ENCODE data around the gene SRL. TPM values are rescaled to one million over a fixed set of nuclear protein-coding genes. Genes with fewer than 3 reads are reported as not detected.

SRL gene
- total RNA-seq, 1 experiment from 2014 or later: 0.11 TPM

- H3K4me3 Mint-ChIP-seq: no peak overlapping the region
- ChIA-PET CTCF (interaction anchor here (1.8 kb wide), 1 partner anchor 48 kb away, joined by 9 read pairs; no protein-coding TSS in a partner anchor), POLR2A (no interaction called here)
- no peak overlapping the region for H3K27ac Mint-ChIP-seq
- DNase-seq (ENCODE audit: low spot score): no peak
- no peaks in the 10 kb centered on the region for H3K4me1 Mint-ChIP-seq
- no peaks in the 10 kb centered on the region for H3K27me3 Mint-ChIP-seq (ENCODE audit: low read depth)
- no peak for ATAC-seq
- no peak for TF ChIP-seq ATF1 (CRISPR knock-in tag; IDR thresholded peaks at IDR 0.05)
- no peak for TF ChIP-seq IRF1 (CRISPR knock-in tag; IDR thresholded peaks at IDR 0.05)
- no peak for TF ChIP-seq NR1H2 (CRISPR knock-in tag; IDR thresholded peaks at IDR 0.05)
- no peak for TF ChIP-seq USF1 (CRISPR knock-in tag; IDR thresholded peaks at IDR 0.05)
- TF ChIP-seq TP53 (CRISPR knock-in tag; IDR thresholded peaks at IDR 0.05): no peak
- no peak for TF ChIP-seq ZNF512 (CRISPR knock-in tag; IDR thresholded peaks at IDR 0.05; ENCODE audit: borderline replicate concordance)
- no peak for TF ChIP-seq RELA (CRISPR knock-in tag; IDR thresholded peaks at IDR 0.05; ENCODE audit: borderline replicate concordance)
- no peak for TF ChIP-seq ZNF423 (CRISPR knock-in tag; IDR thresholded peaks at IDR 0.05)
- no peak for TF ChIP-seq ZBTB43 (CRISPR knock-in tag; IDR thresholded peaks at IDR 0.05)
- no peak for TF ChIP-seq EMX1 (CRISPR knock-in tag; IDR thresholded peaks at IDR 0.05)
- TF ChIP-seq SOX15 (CRISPR knock-in tag; IDR thresholded peaks at IDR 0.05): no peak
- no peak for TF ChIP-seq SMAD4 (CRISPR knock-in tag; IDR thresholded peaks at IDR 0.05)
- no peak for TF ChIP-seq ARID4B (CRISPR knock-in tag; IDR thresholded peaks at IDR 0.05; ENCODE audit: borderline replicate concordance)
- TF ChIP-seq KAT7 (CRISPR knock-in tag; IDR thresholded peaks at IDR 0.05; ENCODE audit: borderline replicate concordance): no peak
- H3K36me3 Mint-ChIP-seq: no peaks in the 10 kb centered on the region
- H3K9me3 Mint-ChIP-seq: no peaks in the 10 kb centered on the region
Observed at GRCh38 chr16:4205971-4206370, 35.9 kb downstream of the SRL start.

- ATAC-seq (no peak), DNase-seq (ENCODE audit: low spot score) (no peak)
- CTCF ChIA-PET: interaction anchor here (1.2 to 1.5 kb wide), 2 partner anchors 57 to 266 kb away, joined by 3 read pairs; no protein-coding TSS in a partner anchor
- H3K4me3 Mint-ChIP-seq: no peak overlapping the region
- TF ChIP-seq USF1 (CRISPR knock-in tag; IDR thresholded peaks at IDR 0.05): no peak
- TF ChIP-seq NFE2L1 (CRISPR knock-in tag; IDR thresholded peaks at IDR 0.05): no peak
- no peak for TF ChIP-seq AR (CRISPR knock-in tag; IDR thresholded peaks at IDR 0.05)
- no peak for TF ChIP-seq STAT6 (CRISPR knock-in tag; conservative IDR thresholded peaks at IDR 0.05; ENCODE audit: low read depth)
- H3K27me3 Mint-ChIP-seq (ENCODE audit: low read depth): no peaks in the 10 kb centered on the region
- H3K4me1 Mint-ChIP-seq: peaks cover 2% of the 10 kb centered on the region; the same call in 1 of the 2 replicates
- H3K36me3 Mint-ChIP-seq: no peaks in the 10 kb centered on the region
- POLR2A ChIA-PET: no interaction called here
- H3K27ac Mint-ChIP-seq: no peak overlapping the region
- no peaks in the 10 kb centered on the region for H3K9me3 Mint-ChIP-seq
Observed at GRCh38 chr16:4204521-4204920, 37.4 kb downstream of the SRL start.
